Measurements from ENCODE around the gene MERTK. TPM values are rescaled to one million over a fixed set of nuclear protein-coding genes. Genes with fewer than 3 reads are reported as not detected.
"Not testable (repeated sequence)": the region's sequence is repeated elsewhere in the genome, so short reads cannot be mapped to it uniquely, and the experiment has no call there.

Gene MERTK
- 10 to 100 TPM; 47.1 to 69.9 TPM for total RNA-seq

- peak; percentile 50 for TF ChIP-seq CTCF (IDR thresholded peaks at IDR 0.05)
- Histone ChIP-seq H3K9me3 (no peaks in the 10 kb centered on the region), H3K36me3 (no peaks in the 10 kb centered on the region), H3K4me3 (peak within 1 kb of the TSS; percentile 99), H3K27me3 (replicated peaks; ENCODE audit: insufficient read depth) (no peaks in the 10 kb centered on the region), H3K27ac (peak within 1 kb of the TSS; percentile 94 to 95), H3K4me1 (ENCODE audit: control insufficient read depth in 1 of 2, low read depth in 2 of 2) (peaks cover 8 to 34% of the 10 kb centered on the region in 2 donors)
- DNase-seq (ENCODE audit: low spot score) (peak; percentile 64), ATAC-seq (ENCODE audit: insufficient number of reproducible peaks, low FRiP score, low read depth) (peak; percentile 84)
Measured at GRCh38 chr2:111897924-111898702, at the start of gene MERTK. TSS of gene MERTK (plus strand) at chr2:111898607. CDS start at chr2:111898736, 129 bp downstream.

GRCh38 chr2:111850646-111851045, 47.8 kb upstream of the MERTK start:
- ATAC-seq (ENCODE audit: insufficient number of reproducible peaks, low FRiP score, low read depth); H3K27ac ChIP-seq; DNase-seq (ENCODE audit: low spot score): not testable (repeated sequence)

GRCh38 chr2:111852544-111852943, 45.9 kb upstream of the MERTK start:
- not testable (repeated sequence) for H3K4me1 ChIP-seq (ENCODE audit: control insufficient read depth in 1 of 2, low read depth in 2 of 2); H3K27me3 ChIP-seq (replicated peaks; ENCODE audit: insufficient read depth); DNase-seq (ENCODE audit: low spot score); H3K4me3 ChIP-seq; H3K9me3 ChIP-seq; H3K36me3 ChIP-seq
- ATAC-seq (ENCODE audit: insufficient number of reproducible peaks, low FRiP score, low read depth) = peak; percentile 60
- H3K27ac ChIP-seq = peak overlapping the region; percentile 43 to 70

More at GRCh38 chr2:111850646-111851045, 47.8 kb upstream of the MERTK start:
- H3K36me3 ChIP-seq; H3K27me3 ChIP-seq (replicated peaks; ENCODE audit: insufficient read depth); H3K4me1 ChIP-seq (ENCODE audit: control insufficient read depth in 1 of 2, low read depth in 2 of 2); H3K9me3 ChIP-seq; H3K4me3 ChIP-seq: not testable (repeated sequence)
- peak; percentile 48 for TF ChIP-seq CTCF (IDR thresholded peaks at IDR 0.05)

GRCh38 chr2:111860005-111860404, 38.4 kb upstream of the MERTK start:
- not testable (repeated sequence) for H3K4me3 ChIP-seq; ATAC-seq (ENCODE audit: insufficient number of reproducible peaks, low FRiP score, low read depth); H3K27me3 ChIP-seq (replicated peaks; ENCODE audit: insufficient read depth); H3K4me1 ChIP-seq (ENCODE audit: control insufficient read depth in 1 of 2, low read depth in 2 of 2); H3K9me3 ChIP-seq; H3K27ac ChIP-seq; DNase-seq (ENCODE audit: low spot score); H3K36me3 ChIP-seq

- ATAC-seq (ENCODE audit: insufficient number of reproducible peaks, low FRiP score, low read depth); H3K27ac ChIP-seq; H3K4me3 ChIP-seq; H3K27me3 ChIP-seq (replicated peaks; ENCODE audit: insufficient read depth); DNase-seq (ENCODE audit: low spot score); H3K36me3 ChIP-seq; H3K4me1 ChIP-seq (ENCODE audit: control insufficient read depth in 1 of 2, low read depth in 2 of 2); H3K9me3 ChIP-seq: not testable (repeated sequence)
Measured at GRCh38 chr2:111865124-111865523, 33.3 kb upstream of the MERTK start.

GRCh38 chr2:111872806-111873205, 25.6 kb upstream of the MERTK start:
- ATAC-seq (ENCODE audit: insufficient number of reproducible peaks, low FRiP score, low read depth); H3K36me3 ChIP-seq; DNase-seq (ENCODE audit: low spot score); H3K4me3 ChIP-seq; H3K9me3 ChIP-seq; H3K27ac ChIP-seq; H3K4me1 ChIP-seq (ENCODE audit: control insufficient read depth in 1 of 2, low read depth in 2 of 2); H3K27me3 ChIP-seq (replicated peaks; ENCODE audit: insufficient read depth): not testable (repeated sequence)

GRCh38 chr2:111883661-111884591, 14.5 kb upstream of the MERTK start, which contains the start of gene ANAPC1:
TSS of gene ANAPC1 (minus strand) at chr2:111884193. CDS start at chr2:111880825, 3,368 bp downstream.
- Histone ChIP-seq H3K27me3 (replicated peaks; ENCODE audit: insufficient read depth) (no peaks in the 10 kb centered on the region), H3K4me1 (ENCODE audit: control insufficient read depth in 1 of 2, low read depth in 2 of 2) (peaks cover 5 to 14% of the 10 kb centered on the region in 2 donors), H3K27ac (peak within 1 kb of the TSS; percentile 53 to 71), H3K9me3 (no peaks in the 10 kb centered on the region), H3K4me3 (peak within 1 kb of the TSS; percentile 99), H3K36me3 (no peaks in the 10 kb centered on the region)
- peak; percentile 59 for ATAC-seq (ENCODE audit: insufficient number of reproducible peaks, low FRiP score, low read depth)
- peak; percentile 50 for DNase-seq (ENCODE audit: low spot score)
- no peak for TF ChIP-seq CTCF (IDR thresholded peaks at IDR 0.05)

Measured in thoracic aorta (tissue), 2 donors.